ENCODE measurements around the gene CHRNA4.

Gene CHRNA4

DNA sequence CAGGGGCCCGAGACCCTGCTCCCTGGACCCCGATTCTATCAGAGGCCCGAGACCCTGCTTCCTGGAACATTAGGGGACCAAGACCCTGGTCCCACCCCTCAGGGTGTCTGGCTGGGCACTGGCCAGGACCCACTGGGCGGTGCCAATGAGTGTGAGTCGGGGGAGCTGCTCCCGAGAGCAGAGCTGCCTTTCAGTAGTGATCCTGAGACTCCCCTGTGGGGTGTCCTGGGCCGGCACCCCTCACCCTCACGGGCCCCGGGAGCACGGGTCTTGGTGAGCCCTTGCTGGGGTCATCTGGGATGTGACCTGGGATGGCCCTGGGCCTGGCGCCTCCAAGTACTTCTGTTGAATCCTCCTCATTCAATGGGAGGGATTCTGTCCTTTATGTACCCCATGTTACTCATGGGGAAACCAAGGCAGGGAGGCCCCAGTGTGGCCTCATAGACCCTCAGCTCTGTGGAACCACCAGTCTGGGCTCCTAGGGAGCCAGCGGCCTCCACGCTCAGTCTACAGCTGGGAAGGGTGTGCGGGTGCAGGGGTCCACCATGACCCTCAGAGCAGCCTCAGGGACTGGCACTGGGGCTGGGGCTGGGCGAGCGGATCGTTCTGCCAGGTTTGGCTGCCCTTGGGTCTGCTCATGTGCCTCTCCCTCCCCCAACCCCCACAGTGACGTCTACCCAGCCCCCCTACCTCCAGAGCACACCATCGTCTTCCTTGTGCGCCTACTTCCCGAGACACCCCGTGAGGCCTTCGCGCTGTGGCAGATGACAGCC, 42.6 kb downstream of the CHRNA4 start:
- DNase-seq: no peak

DNA sequence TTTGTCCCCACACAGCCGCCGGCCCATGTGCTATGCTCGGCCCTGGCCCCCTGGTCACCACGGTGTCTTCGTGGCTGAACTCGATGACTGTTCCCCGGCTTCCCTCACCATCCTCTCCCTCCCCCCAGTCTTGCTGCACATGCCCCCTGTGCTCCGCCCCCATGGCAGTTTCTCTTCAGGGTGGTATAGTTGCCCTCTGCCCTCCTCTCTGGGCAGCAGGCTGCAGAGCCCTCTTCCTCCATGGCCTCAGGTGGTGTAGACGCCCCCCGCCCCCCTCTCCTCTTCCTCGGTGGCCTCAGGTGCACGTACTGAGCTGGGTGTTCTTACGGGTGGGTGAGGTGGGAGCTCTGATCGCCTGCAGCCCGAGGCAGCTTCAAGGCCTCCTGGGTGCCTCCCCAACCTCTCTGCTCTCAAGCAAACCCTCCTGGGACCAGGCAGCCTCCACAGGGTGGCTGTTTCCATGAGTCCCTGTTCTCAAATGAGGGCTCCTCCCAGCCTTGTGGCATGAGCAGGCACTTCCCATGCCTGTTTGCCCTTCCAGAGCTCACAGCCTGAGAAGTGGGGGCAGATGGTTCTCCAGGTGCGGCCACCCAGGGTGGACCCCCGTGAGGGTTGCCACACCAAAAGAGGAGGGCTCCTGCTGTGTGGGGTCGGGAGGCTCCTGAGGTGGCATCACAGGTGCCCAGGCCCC, 43.4 kb downstream of the CHRNA4 start:
- DNase-seq: no peak

GRCh38 chr20:63317061-63317460, 44.1 kb downstream of the CHRNA4 start:
- DNase-seq: no peak

- DNase-seq: no peak
These were observed 44.6 kb downstream of the CHRNA4 start for GRCh38 chr20:63316502-63316921.

DNA sequence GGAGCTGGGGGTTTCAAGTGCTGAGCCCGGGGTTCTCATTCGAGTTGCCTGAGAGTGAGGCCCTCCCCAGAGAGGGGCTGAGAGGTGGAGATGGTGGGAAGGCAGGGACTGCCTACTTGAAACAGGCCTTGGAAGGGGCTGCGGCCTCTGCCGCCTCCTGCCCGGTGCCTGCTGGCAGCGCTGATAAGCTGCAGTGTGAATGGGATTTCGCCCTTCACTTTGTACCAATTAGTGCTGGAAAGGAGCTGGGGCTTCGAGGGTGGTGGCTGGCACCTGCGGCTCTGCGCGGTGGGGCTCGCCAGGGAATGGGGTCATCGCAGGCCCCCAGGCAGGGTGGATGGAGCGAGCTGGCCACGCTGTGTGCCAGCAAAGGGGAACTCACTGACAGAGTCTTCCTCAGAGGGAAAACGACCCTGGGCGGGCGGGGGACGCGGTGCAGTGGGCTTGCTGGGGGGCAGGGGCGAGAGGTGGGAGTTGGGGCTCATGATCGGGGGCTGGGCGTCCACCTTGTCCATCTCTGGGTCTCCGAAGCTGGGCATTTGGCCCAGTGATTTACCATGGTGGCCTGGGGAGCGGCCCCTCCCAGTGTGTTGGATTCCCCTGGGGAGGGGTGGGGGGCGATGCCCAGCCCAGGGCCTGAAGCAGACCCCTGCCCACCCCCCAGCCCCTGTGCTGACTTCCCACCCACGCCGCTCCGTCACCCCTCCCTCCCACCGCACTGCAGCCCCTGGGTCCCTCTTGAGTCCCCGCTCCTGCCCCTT, 45.2 kb downstream of the CHRNA4 start:
- no peak for DNase-seq

- no peak for DNase-seq
These were observed 45.9 kb downstream of the CHRNA4 start for GRCh38 chr20:63315240-63315689.

GRCh38 chr20:63314566-63315239, 46.4 kb downstream of the CHRNA4 start:
- no peak for DNase-seq

- no peak for DNase-seq
These were observed 47.1 kb downstream of the CHRNA4 start for GRCh38 chr20:63314015-63314471.

GRCh38 chr20:63313349-63314014, 47.7 kb downstream of the CHRNA4 start:
- no peak for DNase-seq

DNA sequence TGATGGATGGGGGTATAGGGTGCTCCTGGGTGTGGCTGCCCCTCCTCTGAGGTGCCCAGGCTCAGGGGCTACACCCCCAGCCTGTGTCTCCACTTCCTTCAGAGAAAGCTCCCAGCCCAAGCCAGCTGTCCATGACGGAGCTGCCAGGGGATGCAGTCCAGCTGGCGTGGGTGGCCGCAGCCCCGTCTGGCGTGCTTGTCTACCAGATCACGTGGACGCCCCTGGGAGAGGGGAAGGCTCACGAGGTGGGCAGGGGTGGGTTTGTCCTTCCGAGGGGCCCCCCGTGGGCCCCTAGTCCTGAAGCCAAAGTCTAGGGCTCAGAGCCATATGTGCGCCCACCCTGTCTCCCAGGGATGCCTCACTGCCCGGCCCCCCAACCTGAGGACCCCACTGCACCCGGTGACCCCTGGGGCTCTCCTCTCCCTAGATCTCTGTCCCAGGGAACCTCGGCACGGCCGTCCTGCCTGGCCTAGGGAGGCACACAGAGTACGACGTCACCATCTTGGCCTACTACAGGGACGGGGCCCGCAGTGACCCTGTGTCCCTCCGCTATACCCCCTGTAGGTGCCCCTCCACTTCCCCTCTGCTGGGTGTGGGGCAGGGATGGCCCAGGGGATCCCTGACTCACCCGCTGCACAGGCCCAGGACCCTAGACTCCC, 48.3 kb downstream of the CHRNA4 start:
- DNase-seq: no peak

DNA sequence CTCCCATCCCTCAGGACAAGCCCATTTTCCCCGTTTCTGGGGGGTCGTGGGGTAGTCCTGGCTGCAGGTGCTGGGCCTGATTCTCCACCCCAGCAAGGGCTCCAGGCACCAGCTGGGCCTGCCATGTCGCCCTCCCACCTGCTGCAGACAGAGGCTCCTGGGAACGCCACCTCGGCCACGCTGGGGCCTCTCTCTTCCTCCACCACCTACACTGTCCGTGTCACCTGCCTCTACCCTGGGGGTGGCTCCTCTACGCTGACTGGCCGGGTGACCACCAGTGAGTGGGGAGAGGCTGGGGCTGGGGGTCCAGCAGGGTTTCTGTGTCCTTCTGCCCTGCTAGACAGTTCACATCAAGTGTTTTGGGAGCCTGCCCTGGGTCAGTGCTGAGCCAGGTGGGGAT, 48.9 kb downstream of the CHRNA4 start:
- DNase-seq: no peak

- no peak for DNase-seq
These were observed 49.3 kb downstream of the CHRNA4 start for GRCh38 chr20:63311833-63312243.

GRCh38 chr20:63311186-63311832, 49.8 kb downstream of the CHRNA4 start:
- DNase-seq: no peak

- DNase-seq: no peak
These were observed 50.7 kb downstream of the CHRNA4 start for GRCh38 chr20:63310265-63310991.

DNA sequence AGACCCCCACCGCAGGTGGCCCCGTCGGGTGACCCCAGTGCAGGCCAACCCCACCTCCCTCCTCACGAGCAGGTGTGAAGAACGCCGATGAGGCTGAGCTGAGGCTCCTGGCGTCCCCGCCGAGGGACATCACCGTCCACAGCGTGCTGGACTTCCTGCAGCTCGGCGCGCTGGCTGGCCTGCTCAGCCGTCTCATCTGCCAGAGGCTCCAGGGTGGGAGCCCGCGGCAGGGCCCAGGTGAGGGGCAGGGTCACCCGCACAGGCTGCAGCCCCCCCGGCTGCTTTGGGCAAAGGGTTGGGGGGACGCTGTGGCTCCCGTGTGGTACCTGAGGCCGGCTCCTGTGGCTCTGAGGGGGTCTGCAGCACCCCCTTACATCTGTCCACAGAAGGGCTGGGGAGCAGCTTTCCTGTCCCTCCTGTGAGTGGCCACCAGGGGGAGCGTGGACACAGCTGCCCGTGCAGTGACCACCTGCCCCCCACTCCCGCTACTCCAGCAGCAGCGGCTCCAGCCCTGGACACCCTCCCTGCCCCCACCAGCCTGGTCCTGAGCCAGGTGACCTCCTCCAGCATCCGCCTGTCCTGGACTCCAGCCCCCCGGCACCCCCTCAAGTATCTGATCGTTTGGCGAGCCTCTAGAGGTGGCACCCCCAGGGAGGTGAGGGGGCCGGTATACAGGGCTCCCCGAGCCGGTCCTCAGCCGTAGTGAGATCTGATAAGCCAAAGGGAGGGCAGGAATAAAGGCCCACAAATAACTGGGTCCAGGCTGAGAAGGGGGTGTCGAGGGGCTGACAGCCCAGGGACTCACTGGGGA, 51.7 kb downstream of the CHRNA4 start:
- DNase-seq: peak; percentile 29

GRCh38 chr20:63308218-63308911, 52.8 kb downstream of the CHRNA4 start:
- no peak for DNase-seq

GRCh38 chr20:63307538-63308217, 53.5 kb downstream of the CHRNA4 start:
- no peak for DNase-seq
